ENCODE measurements around the gene LIPT1.

The LIPT1 gene

GRCh38 chr2:99156891-99157290, 2.1 kb downstream of the LIPT1 start:
- TF ChIP-seq CREB5 (CRISPR knock-in tag; IDR thresholded peaks at IDR 0.05; ENCODE audit: low read depth), result no peak
- no peak for TF ChIP-seq ZNF565 (CRISPR knock-in tag; conservative IDR thresholded peaks at IDR 0.05; ENCODE audit: low read depth)
- no peak for TF ChIP-seq ARNTL (CRISPR knock-in tag; IDR thresholded peaks at IDR 0.05; ENCODE audit: borderline replicate concordance, low read depth)
- TF ChIP-seq TSHZ2 (CRISPR knock-in tag; IDR thresholded peaks at IDR 0.05), result no peak
- ATAC-seq, result no peak

GRCh38 chr2:99158599-99158998, 3.8 kb downstream of the LIPT1 start:
- no peak for ATAC-seq

GRCh38 chr2:99159594-99159993, 4.8 kb downstream of the LIPT1 start:
- TF ChIP-seq TOX (CRISPR knock-in tag; IDR thresholded peaks at IDR 0.05; ENCODE audit: borderline replicate concordance) (no peak), TCF4 (CRISPR knock-in tag; IDR thresholded peaks at IDR 0.05; ENCODE audit: borderline replicate concordance) (no peak), ZFP30 (CRISPR knock-in tag; IDR thresholded peaks at IDR 0.05) (no peak), ZFP3 (CRISPR knock-in tag; IDR thresholded peaks at IDR 0.05) (no peak), PPARA (CRISPR knock-in tag; IDR thresholded peaks at IDR 0.05; ENCODE audit: borderline replicate concordance) (no peak), ESRRG (CRISPR knock-in tag; IDR thresholded peaks at IDR 0.05) (no peak), TSHZ2 (CRISPR knock-in tag; IDR thresholded peaks at IDR 0.05) (no peak), PATZ1 (CRISPR knock-in tag; IDR thresholded peaks at IDR 0.05; ENCODE audit: borderline replicate concordance) (no peak), ARNTL (CRISPR knock-in tag; IDR thresholded peaks at IDR 0.05; ENCODE audit: borderline replicate concordance, low read depth) (no peak), ZNF8 (CRISPR knock-in tag; IDR thresholded peaks at IDR 0.05) (no peak), SNAI2 (CRISPR knock-in tag; IDR thresholded peaks at IDR 0.05) (no peak), POU6F1 (CRISPR knock-in tag; IDR thresholded peaks at IDR 0.05; ENCODE audit: borderline replicate concordance, low read depth) (no peak), ZNF70 (CRISPR knock-in tag; IDR thresholded peaks at IDR 0.05) (no peak)
- no peak for ATAC-seq

More at GRCh38 chr2:99158599-99158998, 3.8 kb downstream of the LIPT1 start:
- TF ChIP-seq BACH2 (CRISPR knock-in tag; IDR thresholded peaks at IDR 0.05; ENCODE audit: borderline replicate concordance) (no peak), CREB5 (CRISPR knock-in tag; IDR thresholded peaks at IDR 0.05; ENCODE audit: low read depth) (no peak)

All from SK-N-SH treated with all-trans-retinoic acid at 6 μM for 48 hours (cell line).